Upper lobe of left lung (tissue), 4 donors: Measurements from ENCODE around the gene TENM4.

ENCODE experiments used
- CTCF ChIP-seq, 6 experiments: fragments of 450-650 bp in 4 of 6; fragments of 200-600 bp in 2 of 6; sonication (generic) in 2 of 6; IDR thresholded peaks; one replicate each; pipeline ENCODE4 v1.5.1; 2016 to 2019; ENCODE audit warnings: antibody characterized with exemption in 6 of 6
- POLR2A ChIP-seq, 4 donors: fragments of 450-650 bp; IDR thresholded peaks; one replicate each; pipeline ENCODE4 v1.5.1; 2016 to 2017; ENCODE audit warnings: antibody characterized with exemption in 4 of 4, mild to moderate bottlenecking in 2 of 4
- POLR2AphosphoS5 ChIP-seq, 2 donors: sonication (generic); formaldehyde crosslinking; IDR thresholded peaks; one replicate each; pipeline ENCODE4 v1.5.1; 2017; ENCODE audit warnings: antibody characterized with exemption in 2 of 2

GRCh38 chr11:79438631-79439409 is 2.0 kb downstream of the TENM4 start:
- TF ChIP-seq CTCF (IDR thresholded peaks at IDR 0.05) = no peak
- no peak for TF ChIP-seq POLR2AphosphoS5 (IDR thresholded peaks at IDR 0.05)
- no peak for TF ChIP-seq POLR2A (IDR thresholded peaks at IDR 0.05)
